ENCODE data around the gene CBLN3.

The CBLN3 gene

DNA sequence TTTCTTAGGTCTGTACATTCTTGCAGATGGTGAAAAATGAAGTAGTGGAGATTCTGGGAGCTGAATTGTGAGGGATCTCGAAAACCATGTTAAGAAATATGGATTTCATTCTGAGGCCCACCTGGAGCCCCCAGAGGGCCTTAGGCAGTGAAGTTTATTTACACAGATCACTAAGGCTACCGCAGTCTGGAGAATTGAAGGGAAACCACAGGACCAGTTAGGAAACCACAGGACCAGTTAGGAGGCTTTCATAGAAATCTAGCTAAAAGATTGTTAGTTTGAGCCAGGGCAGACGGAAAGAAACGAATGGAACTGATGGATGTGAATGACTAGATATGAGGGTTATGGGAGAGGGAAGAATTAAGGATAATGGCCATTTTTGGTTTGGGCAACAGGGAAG lies 7.2 kb downstream of the CBLN3 start:
- TF ChIP-seq, protein P1, sequence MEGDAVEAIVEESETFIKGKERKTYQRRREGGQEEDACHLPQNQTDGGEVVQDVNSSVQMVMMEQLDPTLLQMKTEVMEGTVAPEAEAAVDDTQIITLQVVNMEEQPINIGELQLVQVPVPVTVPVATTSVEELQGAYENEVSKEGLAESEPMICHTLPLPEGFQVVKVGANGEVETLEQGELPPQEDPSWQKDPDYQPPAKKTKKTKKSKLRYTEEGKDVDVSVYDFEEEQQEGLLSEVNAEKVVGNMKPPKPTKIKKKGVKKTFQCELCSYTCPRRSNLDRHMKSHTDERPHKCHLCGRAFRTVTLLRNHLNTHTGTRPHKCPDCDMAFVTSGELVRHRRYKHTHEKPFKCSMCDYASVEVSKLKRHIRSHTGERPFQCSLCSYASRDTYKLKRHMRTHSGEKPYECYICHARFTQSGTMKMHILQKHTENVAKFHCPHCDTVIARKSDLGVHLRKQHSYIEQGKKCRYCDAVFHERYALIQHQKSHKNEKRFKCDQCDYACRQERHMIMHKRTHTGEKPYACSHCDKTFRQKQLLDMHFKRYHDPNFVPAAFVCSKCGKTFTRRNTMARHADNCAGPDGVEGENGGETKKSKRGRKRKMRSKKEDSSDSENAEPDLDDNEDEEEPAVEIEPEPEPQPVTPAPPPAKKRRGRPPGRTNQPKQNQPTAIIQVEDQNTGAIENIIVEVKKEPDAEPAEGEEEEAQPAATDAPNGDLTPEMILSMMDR (IDR thresholded peaks at IDR 0.05; ENCODE audit: low read depth, low read length): no peak
- no peak for DNase-seq (ENCODE audit: extremely low read depth, low read depth)

DNA sequence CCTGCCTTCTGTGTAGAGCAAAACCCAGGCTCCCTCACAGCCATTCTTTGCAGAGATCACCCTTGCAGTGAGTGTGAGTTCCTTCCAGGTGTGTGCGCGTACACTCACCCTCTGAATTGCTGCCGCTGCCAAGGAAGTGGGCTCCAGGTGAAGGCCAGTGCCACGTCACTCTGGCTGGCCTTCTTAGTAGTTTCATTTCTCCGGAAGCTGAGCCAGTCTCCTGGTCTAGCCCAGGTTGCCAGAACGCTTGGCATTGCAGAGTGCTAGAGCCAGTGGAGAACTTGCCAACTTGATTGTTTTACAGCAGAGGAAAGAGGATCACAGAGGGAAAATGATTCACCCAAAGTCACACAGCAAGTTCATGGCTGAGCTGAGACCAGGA lies 11.0 kb downstream of the CBLN3 start:
- TF ChIP-seq, protein P1 (IDR thresholded peaks at IDR 0.05; ENCODE audit: low read depth, low read length): no peak
- no peak for DNase-seq (ENCODE audit: extremely low read depth, low read depth)

DNA sequence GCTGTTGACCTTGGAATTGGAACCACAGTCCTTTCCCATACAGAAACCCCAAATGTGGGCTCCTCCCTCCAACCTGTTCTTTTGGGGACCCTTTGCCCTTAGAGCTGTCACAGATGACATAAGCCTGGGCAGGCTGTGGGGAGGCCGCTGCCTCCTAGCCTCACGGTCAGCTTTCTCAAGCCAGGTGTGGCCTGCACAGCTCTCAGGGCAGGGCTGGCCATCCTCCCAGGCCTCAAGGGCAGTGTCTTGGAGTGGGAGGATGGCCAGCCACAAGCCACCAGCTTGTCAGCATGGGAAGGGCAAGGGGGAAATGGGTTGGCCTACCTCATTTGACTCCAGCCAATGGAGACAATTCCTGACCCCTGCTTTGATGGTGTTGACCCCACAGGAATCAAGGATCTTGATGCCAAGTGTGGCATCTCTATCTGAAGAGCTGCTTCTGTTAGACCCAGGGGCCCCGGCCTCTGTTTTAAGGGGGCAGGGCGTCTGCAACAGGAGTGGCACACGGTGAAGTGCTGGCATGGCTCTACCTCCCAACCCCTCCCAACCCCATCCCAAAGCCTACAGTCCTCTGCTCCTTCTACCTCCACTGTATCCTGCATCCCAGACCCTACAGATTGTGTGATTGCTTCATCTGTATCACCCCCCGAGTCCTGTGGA lies 11.5 kb downstream of the CBLN3 start:
- TF ChIP-seq, protein P1 (IDR thresholded peaks at IDR 0.05; ENCODE audit: low read depth, low read length): no peak
- DNase-seq (ENCODE audit: extremely low read depth, low read depth): no peak

DNA sequence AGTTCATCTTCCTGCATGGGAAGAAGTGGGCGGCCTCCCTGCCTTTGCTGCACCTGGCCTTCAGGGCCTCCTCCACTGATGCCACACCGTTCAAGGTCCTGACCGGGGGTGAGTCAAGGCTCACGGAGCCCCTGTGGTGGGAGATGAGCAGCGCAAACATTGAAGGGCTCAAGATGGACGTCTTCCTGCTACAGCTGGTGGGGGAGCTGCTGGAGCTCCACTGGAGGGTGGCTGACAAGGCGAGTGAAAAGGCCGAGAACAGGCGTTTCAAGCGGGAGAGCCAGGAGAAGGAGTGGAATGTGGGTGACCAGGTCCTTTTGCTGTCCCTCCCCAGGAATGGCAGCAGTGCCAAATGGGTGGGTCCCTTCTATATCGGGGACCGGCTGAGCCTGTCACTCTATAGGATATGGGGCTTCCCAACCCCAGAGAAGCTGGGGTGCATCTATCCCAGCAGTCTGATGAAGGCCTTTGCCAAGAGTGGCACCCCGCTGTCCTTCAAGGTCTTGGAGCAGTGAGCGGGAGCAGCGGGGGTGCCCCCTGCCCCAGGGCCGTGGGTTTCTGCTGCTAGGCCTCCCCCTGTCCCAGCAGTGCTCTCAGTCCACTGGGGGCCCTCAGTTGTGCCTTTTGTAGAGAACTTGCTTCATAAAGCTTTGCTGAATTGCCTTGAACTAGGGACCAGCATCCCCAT lies 12.4 kb downstream of the CBLN3 start:
- no peak for DNase-seq (ENCODE audit: extremely low read depth, low read depth)
- TF ChIP-seq, protein P1 (IDR thresholded peaks at IDR 0.05; ENCODE audit: low read depth, low read length): no peak

DNA sequence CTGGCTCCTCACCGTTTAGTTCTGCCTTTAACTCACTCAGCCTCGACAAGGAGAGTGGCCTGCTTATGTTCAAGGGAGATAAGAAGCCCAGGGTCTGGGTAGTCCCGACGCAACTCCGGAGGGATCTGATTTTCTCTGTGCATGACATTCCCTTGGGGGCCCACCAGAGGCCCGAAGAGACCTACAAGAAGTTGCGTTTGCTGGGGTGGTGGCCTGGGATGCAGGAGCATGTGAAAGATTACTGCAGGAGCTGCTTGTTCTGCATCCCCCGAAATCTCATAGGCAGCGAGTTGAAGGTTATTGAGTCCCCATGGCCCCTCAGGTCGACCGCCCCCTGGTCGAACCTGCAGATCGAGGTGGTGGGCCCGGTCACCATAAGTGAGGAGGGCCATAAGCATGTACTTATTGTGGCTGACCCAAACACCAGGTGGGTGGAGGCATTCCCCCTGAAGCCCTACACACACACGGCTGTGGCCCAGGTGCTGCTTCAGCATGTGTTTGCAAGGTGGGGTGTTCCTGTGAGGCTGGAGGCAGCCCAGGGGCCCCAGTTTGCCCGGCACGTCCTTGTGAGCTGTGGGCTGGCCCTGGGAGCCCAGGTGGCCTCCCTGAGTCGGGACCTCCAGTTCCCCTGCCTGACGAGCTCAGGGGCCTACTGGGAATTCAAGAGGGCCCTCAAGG lies 13.1 kb downstream of the CBLN3 start:
- TF ChIP-seq, protein P1 (IDR thresholded peaks at IDR 0.05; ENCODE audit: low read depth, low read length): no peak
- no peak for DNase-seq (ENCODE audit: extremely low read depth, low read depth)

DNA sequence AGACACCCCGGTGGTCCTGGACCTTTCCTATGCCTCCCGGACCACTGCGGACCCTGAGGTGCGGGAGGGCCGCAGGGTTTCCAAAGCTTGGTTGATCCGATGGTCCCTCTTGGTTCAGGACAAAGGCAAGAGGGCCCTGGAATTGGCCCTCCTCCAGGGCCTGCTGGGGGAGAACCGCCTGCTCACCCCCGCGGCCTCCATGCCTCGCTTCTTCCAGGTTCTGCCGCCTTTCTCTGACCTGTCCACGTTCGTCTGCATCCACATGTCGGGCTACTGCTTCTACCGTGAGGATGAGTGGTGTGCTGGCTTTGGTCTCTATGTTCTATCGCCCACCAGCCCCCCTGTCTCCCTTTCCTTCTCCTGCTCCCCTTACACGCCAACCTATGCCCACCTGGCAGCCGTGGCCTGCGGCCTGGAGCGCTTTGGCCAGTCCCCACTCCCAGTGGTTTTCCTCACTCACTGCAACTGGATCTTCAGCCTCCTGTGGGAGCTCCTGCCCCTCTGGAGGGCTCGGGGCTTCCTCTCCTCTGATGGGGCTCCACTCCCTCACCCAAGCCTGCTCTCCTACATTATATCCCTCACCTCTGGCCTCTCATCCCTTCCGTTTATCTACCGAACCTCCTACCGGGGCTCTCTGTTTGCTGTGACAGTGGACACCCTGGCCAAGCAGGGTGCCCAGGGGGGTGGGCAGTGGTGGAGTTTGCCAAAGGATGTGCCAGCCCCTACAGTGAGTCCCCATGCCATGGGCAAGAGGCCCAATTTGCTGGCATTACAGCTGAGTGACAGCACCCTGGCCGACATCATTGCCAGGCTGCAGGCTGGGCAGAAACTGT lies 13.8 kb downstream of the CBLN3 start:
- TF ChIP-seq, protein P1 (IDR thresholded peaks at IDR 0.05; ENCODE audit: low read depth, low read length): no peak
- DNase-seq (ENCODE audit: extremely low read depth, low read depth): no peak
